GM20431 (cell line): Measurements from ENCODE around the gene RAB9A.

ENCODE experiments used
- in situ Hi-C: fragments of 300-500 bp; cut with MseI, MboI; formaldehyde crosslinking; loops from one replicate; pipeline ENCODE4 v1.15.0; 2020; ENCODE audit warnings: low sequenced_read_pairs; ENCODE audit not compliant: unreplicated experiment

Gene RAB9A, protein sequence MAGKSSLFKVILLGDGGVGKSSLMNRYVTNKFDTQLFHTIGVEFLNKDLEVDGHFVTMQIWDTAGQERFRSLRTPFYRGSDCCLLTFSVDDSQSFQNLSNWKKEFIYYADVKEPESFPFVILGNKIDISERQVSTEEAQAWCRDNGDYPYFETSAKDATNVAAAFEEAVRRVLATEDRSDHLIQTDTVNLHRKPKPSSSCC

DNA sequence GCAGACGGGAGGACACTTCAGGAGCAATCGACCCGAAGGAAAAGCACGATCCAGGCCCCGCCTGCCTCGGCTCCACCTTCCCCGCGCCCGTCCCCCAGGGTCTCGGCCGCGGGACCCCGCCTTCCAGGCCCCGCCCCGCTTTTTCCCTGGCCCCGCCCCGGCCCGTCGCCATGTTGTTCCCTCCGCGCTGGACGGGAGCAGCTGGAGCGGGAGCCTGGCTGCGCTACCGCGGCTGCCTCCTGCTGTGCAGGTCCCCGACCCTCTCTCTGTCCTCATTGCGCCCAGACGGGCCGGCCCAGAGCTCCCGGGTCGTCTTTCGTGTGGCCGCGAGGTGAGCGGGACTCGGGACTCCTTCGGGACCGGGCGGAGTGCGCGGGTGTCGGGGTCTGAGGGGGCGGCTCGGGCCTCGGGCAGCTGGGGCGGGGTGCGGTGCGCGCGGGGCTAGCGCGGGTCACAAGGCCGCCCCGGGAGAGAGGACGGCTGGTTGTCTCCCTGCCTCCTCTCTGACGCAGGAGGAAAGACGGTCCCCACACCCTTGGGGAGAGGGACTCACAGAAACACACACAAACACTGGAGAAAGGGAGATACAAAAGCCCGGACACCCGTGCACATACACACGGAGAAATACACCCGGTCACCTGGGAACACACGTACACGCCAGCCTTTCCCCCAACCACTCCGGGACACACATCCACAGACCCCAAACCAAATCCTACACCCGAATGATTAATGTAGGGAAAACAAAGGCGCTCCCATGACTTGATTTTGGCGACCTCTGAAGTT, at the start of gene RAB9A:
RAB9A (plus strand) TSS at position 171 of the 783 bp plus-strand sequence. CDS start 19,619 bp downstream, outside the sequence.
- in situ Hi-C loops = no loop called here

DNA sequence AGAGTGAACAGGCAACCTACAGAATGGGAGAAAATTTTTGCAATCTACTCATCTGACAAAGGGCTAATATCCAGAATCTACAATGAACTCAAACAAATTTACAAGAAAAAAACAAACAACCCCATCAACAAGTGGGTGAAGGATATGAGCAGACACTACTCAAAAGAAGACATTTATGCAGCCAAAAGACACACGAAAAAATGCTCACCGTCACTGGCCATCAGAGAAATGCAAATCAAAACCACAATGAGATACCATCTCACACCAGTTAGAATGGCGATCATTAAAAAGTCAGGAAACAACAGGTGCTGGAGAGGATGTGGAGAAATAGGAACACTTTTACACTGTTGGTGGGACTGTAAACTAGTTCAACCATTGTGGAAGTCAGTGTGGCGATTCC, 47.2 kb upstream of the RAB9A start:
- in situ Hi-C loops = loop anchor here (10.0 kb wide), 1 partner anchor 137 kb away; no protein-coding TSS in a partner anchor

DNA sequence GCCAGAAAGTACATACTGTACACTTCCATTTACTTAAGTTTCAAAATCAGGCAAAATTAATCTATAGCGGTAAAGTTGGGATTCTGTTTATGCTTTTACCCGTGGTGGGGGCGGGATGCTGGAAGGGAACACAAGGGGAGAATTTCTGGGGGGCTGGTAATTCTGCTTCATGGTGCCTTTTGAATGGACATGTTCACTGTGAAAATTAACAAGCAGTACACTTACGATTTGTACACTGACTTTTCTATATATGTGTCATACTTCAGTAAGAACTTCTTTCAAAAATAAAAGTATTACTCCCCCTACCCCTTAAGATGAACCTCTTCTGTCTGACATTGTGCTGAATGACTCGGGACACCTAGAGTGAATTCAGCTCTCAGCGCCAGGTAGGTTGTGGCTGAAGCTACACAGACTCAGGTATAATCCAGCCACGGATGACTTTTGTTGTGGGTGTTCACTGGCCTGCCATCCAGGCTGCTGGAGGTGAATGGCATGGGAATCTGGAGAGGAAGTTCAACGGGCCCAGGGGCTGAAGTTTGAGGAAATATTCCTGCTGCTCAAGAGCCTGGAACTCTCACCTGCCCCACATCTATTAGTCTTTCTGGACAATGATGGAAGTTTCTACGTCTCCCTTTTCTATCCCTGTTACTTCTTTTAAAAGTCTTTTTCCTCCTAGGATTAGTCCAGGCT, 43.3 kb upstream of the RAB9A start:
- in situ Hi-C loops = loop anchor here (10.0 kb wide), 1 partner anchor 141 kb away; no protein-coding TSS in a partner anchor

DNA sequence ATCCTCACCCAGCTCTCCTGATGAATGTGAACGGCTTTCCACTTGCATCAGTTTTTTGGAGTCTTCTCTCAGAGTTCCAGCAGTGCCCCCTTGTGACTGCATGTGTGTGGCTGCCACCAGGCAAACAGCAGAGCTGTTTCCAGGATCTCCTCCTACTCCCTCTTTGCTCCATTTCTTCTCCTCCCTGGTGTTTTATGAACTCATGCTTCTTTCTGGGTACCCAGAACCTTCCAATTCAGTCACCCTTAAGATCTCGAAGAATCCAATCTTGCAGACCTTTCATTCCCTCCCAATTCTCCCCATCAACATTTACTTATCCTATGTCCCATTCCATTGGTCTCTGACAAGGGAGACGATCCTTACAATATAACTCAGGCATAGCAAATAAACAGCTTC, 42.8 kb upstream of the RAB9A start:
- in situ Hi-C loops = loop anchor here (10.0 kb wide), 1 partner anchor 141 kb away; no protein-coding TSS in a partner anchor

DNA sequence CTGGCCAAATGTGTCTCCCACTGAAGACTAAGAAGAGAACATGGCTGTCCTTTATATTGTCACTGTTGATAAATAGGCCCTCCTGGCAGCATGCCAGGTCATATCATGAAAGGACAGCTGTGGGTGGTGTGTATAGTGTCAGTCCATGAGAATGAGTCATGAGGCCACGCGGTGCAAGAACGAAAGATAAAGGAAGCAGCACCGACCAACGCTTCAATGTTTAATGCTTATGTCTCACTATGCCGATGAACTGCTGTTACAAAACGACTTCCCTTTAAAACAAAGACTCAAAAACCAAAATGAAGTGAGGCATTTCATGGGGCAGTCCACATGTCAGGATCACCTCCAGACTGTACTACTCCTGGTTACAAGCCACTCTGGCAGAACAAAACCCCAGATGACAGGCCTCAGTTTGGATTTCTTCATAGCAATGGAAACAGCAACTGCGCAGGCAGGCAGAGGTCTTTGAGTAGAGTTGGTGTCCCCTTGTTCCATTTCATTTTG, 41.2 kb upstream of the RAB9A start:
- in situ Hi-C loops = loop anchor here (10.0 kb wide), 1 partner anchor 143 kb away; no protein-coding TSS in a partner anchor

DNA sequence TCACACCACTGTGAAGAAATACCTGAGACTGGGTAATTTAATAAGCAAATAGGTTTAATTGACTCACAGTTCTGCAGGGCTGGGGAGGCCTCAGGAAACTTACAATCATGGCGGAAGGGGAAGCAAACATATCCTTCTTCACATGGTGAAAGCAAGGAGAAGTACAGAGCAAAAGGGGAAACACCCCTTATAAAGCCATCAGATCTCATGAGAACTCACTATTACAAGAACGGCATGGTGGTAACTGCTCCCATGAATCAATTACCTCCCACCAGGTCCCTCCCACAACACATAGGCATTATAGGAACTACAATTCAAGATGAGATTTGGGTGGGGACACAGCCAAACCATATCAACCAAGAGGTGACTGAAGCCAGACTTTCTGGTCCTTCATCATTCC, 40.6 kb upstream of the RAB9A start:
- in situ Hi-C loops = loop anchor here (10.0 kb wide), 1 partner anchor 144 kb away; no protein-coding TSS in a partner anchor

DNA sequence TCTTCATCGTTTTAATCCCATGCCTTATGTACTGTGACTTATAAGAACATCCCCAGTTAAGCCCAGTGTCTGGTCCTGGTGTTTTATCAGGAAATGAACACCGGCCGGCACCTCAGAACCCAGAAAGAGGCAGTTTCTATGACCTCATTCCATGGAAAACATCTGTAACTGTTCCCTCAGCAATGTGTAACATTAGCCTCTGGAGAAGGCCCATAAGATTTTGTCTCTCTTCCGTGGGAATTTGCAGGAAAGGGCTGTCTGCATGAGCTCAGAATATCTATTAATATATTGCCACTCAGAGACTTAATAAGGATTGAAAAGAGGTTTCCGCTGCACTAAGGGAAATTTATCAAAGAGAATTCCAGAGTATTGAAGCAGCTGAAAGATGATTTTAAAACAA, 39.1 kb upstream of the RAB9A start:
- in situ Hi-C loops = loop anchor here (10.0 to 25.0 kb wide), 2 partner anchors 145 to 387 kb away; partner anchors contain the start of gene GEMIN8

DNA sequence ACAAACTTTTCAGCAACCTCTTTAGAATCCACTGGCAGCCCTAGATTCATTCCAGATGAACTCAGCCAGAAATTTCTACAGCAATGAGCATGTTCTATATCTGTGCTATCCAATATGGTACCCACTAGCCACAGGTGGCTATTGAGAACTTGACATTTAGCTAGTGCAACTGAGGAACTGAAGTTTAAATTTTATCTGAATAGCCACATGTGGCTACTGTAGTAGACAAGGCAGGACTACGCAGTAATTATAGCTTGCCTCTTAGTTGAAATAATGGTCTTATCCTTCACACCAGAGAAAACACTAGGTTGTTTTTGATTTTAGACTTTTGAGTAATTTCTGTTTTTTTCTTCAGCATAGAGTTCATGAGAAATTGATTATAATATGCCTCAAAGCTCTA, 38.6 kb upstream of the RAB9A start:
- in situ Hi-C loops = loop anchor here (25.0 kb wide), 1 partner anchor 387 kb away; the partner anchor contains the start of gene GEMIN8

DNA sequence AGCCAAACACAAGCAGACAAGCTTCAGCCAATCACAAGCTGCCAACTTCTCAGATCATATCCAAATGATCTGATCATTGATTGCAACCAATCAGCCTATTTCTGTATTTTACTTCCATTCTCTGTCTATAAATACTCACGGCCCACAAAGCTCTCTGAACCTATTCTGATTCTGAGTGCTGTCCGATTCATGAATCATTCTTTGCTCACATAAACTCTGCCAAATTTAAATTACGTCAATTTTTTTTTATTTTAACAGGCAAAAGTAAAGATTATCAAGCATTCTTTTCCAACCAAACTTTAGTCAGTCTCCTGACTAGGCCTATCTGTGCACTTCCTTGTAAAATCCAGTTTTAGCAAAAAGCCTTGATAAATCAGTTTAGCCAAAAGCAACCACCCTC, 37.8 kb upstream of the RAB9A start:
- in situ Hi-C loops = loop anchor here (25.0 kb wide), 1 partner anchor 386 kb away; the partner anchor contains the start of gene GEMIN8

DNA sequence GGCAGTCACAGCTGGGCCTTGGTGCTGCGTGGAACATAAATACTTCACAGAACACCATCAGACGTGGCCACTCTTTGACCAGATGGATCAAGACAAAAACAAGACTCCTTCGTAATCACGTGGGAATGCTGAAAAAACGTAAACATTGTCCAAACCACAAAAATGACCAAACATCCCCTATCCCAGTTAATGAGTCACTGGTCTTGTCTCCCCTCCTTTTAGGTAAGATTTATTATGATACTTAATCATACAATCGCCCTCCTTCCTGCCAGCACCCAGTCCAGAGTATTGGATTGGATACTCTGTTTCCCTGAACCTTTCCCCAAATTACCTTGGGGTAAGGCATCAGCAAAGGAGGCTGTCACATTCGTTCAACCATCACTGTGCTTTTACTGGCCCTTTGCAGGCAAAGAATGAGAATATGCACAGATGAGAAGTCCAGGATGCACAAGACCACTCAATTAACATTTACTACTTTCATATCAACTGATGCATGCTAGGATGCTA, 36.6 kb upstream of the RAB9A start:
- in situ Hi-C loops = loop anchor here (25.0 kb wide), 1 partner anchor 385 kb away; the partner anchor contains the start of gene GEMIN8

DNA sequence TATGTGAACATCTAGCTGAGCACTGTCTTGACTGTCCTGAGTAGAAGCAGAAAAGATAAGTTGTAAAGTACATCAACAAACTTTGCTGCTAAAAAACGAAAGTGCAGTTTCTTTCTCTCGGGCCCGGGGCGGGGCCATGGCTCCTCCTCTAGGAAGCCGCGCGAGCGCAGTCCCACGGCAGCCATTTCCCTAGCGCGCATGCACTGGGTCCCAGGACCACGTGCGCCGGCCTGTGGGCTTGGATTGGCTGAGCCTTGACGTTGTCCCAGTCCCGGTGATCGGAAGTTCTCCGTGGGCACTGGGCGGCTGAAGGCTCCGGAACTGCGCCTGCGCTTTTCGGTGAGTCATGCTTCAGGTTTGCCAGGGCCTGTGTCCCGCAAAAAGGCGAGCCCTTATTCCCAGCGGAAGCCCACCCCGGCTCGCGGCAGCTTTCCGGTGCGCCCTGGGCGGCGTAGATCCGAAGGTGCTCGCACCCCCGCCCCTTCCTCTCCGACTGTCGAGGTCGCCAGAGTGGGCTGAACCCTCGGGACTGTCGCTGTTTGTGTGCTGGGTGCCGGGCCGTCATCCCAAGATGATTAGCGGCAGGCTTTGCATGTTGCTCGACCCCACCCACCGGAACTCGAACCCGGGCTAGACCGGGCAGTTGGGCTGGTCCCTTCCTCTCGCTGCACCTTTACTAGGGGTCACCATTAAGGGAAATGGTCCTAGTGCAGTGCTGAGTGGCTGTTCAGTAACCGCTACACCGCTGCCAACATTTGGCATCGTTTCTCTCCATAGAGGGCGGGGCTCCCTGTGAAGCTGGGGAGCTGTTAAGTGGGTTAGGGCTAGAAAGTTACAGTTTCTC, 35.9 kb upstream of the RAB9A start, which contains the start of gene TCEANC:
TCEANC (plus strand) TSS at position 292 of the 844 bp plus-strand sequence. CDS start 9,368 bp downstream, outside the sequence.
- in situ Hi-C loops = loop anchor here (25.0 kb wide), 1 partner anchor 384 kb away; the partner anchor contains the start of gene GEMIN8

DNA sequence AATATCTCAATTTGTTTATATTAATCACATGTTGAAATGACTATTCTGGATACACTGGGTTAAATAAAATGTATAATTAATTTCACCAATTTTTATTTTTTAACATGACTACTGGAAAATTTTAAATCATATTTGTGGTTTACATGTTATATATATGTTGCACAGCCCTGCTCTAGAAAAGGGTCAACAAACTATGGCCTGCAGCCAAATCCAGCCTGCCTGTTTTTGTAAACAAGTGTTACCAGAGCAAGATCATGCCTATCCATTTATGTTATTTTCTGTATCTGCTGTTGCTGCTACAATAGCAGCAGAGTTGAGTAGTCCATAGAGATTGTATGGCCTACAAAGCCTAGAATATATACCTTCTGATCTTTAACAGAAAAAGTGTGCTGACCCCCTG, 34.8 kb upstream of the RAB9A start:
- in situ Hi-C loops = loop anchor here (25.0 kb wide), 1 partner anchor 383 kb away; the partner anchor contains the start of gene GEMIN8

DNA sequence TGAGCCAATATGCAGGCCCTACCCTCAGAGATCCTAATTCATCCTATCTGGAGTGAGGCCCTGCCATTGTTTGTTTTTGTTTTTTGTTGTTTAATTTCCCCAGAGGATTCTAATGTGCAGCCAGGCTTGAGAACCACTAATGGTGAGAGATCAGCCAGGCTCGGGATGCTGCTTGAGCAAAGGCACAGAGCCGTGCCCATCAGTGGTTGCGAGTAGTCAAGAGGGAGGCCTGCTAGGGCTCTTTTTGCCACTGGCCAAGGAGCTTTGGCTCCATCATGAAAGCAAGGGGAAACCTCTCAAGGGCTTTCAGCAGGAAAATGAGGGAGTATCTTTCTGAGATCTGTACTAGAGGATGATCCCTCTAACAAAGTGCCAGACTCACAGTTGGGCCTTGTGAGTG, 33.3 kb upstream of the RAB9A start:
- in situ Hi-C loops = loop anchor here (25.0 kb wide), 1 partner anchor 382 kb away; the partner anchor contains the start of gene GEMIN8

DNA sequence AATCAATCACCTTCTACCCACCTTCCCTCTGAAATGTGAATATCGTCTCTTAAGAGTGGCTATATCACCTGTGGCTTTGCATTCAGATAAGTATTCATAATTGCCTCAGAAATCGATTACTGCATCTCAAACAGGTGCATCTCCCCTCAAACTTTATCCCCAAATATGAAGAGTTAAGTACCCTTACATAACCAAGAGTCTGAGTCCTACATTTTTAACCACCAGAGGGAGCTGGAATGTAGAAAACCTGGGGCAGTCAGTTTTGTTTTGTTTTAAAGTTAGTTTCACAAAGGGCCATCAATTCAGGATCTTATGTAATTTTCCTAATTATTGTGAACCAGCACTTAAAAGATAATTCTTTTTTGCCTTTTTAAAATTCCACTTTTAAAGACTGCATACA, 30.3 kb upstream of the RAB9A start:
- in situ Hi-C loops = loop anchor here (25.0 kb wide), 1 partner anchor 379 kb away; the partner anchor contains the start of gene GEMIN8

DNA sequence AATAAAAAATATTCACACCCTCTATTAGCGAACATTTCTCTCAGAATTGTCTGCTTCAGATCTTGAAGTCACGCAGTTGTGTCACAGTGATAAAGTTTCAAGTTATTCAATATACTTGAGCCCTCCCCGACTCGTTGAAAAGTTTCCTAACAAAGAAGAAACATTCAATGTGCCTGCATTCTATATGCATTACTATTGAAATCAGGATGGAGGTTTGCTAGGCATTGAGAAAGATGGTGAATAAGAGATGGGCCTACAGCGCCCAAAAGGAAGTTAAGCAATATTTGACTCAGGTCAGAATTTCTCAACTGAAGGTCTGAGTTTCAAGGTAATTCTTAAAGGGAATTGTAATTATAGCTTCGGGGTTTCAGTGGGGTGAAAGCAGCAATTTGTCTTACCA, 29.9 kb upstream of the RAB9A start:
- in situ Hi-C loops = loop anchor here (25.0 kb wide), 1 partner anchor 378 kb away; the partner anchor contains the start of gene GEMIN8

DNA sequence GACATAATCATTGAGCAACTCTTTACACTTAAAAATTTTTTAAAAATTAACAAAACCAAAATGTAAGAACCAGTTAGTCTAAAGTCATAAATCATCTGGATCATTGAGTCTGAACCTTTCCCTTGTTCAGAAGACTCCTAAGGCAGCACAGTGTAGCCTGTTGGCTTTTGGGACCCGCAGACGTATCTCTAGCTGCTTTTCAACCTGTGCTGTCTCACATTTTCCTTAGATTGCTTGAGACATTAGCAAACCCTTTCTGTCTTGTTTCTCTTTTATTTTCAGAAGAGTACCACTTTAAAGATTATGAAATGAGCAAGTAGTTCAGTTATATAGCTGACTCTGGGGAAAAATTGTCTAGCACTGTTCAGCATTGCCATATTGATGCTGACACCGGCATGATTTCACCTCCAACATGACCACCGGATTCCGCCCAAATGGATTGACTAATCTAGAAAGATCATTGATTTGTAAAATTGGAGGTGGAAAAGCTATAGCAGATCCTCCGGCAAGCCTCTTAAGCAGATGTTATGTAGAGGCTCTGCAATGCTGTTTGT, 27.1 kb upstream of the RAB9A start:
- in situ Hi-C loops = loop anchor here (25.0 kb wide), 1 partner anchor 375 kb away; the partner anchor contains the start of gene GEMIN8

DNA sequence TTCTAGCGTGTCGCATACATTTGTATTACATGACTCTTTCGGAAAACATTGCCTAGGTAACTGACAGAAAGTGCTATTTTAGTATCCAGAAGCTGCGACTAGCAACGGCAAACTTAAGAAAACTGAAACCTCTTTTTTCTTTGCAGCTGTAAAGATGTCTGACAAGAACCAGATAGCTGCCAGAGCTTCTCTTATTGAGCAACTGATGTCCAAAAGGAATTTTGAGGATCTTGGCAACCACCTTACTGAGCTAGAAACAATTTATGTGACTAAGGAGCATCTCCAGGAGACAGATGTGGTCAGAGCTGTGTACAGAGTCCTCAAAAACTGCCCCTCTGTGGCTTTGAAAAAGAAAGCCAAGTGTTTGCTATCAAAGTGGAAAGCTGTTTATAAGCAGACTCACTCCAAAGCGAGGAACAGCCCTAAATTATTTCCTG, 26.6 kb upstream of the RAB9A start:
- in situ Hi-C loops = loop anchor here (25.0 kb wide), 1 partner anchor 375 kb away; the partner anchor contains the start of gene GEMIN8

DNA sequence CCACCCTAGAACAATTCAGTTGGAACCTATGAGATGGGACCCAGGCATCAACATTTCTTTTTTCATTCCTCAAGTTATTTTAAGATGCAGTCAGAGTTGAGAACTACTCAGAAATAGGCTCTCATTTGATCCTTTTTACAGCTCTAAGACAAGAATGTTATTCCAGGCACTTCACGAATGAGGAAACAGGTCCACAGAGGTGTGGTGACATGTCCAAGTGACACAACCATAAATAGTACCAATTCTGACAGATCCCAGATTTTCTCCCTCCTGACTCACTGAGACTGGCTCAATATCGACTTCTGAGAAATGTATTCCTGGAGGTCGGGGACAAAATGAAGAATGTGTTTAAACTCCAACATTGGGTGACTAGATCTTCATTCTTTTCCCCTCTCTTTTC, 24.9 kb upstream of the RAB9A start:
- in situ Hi-C loops = loop anchor here (25.0 kb wide), 1 partner anchor 373 kb away; the partner anchor contains the start of gene GEMIN8
